Fibroblast of lung (primary cell): ENCODE data around the gene SERPINH1. TPM values are rescaled to one million over a fixed set of nuclear protein-coding genes. Genes with fewer than 3 reads are reported as not detected.

Source experiments
- DNase-seq, 2 donors: peaks; one replicate each; pipeline versions ENCODE4 v3.0.0 to v3.0.0-alpha.2; 2010; ENCODE audit warnings: low read depth in 2 of 2
- H2AFZ ChIP-seq: 2 replicates; pipeline ENCODE4 v1.5.1; 2012; ENCODE audit warnings: low read length, control low read depth, inconsistent platforms
- H3K27ac ChIP-seq: 2 replicates; pipeline ENCODE4 v1.5.1; 2011; ENCODE audit warnings: low read length, control low read depth; ENCODE audit not compliant: insufficient read depth
- H3K27me3 ChIP-seq: 2 replicates; pipeline ENCODE4 v1.5.1; 2011; ENCODE audit warnings: mild to moderate bottlenecking, low read length; ENCODE audit not compliant: control insufficient read depth, insufficient read depth
- H3K36me3 ChIP-seq: 2 replicates; pipeline ENCODE4 v1.5.1; 2011; ENCODE audit warnings: low read length; ENCODE audit not compliant: control insufficient read depth, insufficient read depth
- H3K4me1 ChIP-seq: 2 replicates; pipeline ENCODE4 v1.5.1; 2011; ENCODE audit warnings: low read length; ENCODE audit not compliant: control insufficient read depth, insufficient read depth; ENCODE audit errors: extremely low read depth
- H3K4me2 ChIP-seq: 2 replicates; pipeline ENCODE4 v1.5.1; 2011; ENCODE audit warnings: low read length, control low read depth; ENCODE audit not compliant: insufficient read depth; ENCODE audit errors: extremely low read depth
- H3K4me3 ChIP-seq, 4 experiments: fragments of 200-600 bp in 1 of 4; sonication (generic) in 1 of 4; replicated peaks in 1 of 4; 2 replicates each; pipeline ENCODE4 v1.5.1; 2011 to 2016; ENCODE audit warnings: low read length in 4 of 4, low read depth in 3 of 4, mild to moderate bottlenecking in 3 of 4, control low read depth in 2 of 4, inconsistent platforms in 1 of 4, mixed read lengths in 1 of 4; ENCODE audit not compliant: insufficient read depth in 1 of 4; ENCODE audit errors: control extremely low read depth in 1 of 4
- H3K79me2 ChIP-seq: 2 replicates; pipeline ENCODE4 v1.5.1; 2012; ENCODE audit warnings: mild to moderate bottlenecking, low read length, inconsistent platforms; ENCODE audit not compliant: control insufficient read depth, insufficient read depth
- H3K9ac ChIP-seq: 2 replicates; pipeline ENCODE4 v1.5.1; 2011; ENCODE audit warnings: mild to moderate bottlenecking, low read length, control low read depth; ENCODE audit not compliant: insufficient read depth
- H3K9me3 ChIP-seq: 2 replicates; pipeline ENCODE4 v1.5.1; 2012; ENCODE audit warnings: low read depth, low read length; ENCODE audit not compliant: control insufficient read depth, insufficient read depth
- H4K20me1 ChIP-seq: 2 replicates; pipeline ENCODE4 v1.5.1; 2011; ENCODE audit warnings: low read length; ENCODE audit not compliant: control insufficient read depth, insufficient read depth; ENCODE audit errors: extremely low read depth
- CTCF ChIP-seq, 2 donors: IDR thresholded peaks in 1 of 2; conservative IDR thresholded peaks in 1 of 2; 1 replicate in 1 of 2; 2 replicates in 1 of 2; pipeline ENCODE4 v1.5.1; 2011 to 2012; ENCODE audit warnings: low read length in 2 of 2, control low read depth in 1 of 2, inconsistent platforms in 1 of 2, low read depth in 1 of 2, mild to moderate bottlenecking in 1 of 2
- EZH2 ChIP-seq: IDR thresholded peaks from 2 replicates; pipeline ENCODE4 v1.5.1; 2012; ENCODE audit warnings: low read length, control low read depth, mild to moderate bottlenecking; ENCODE audit errors: missing control alignments
- polyA plus RNA-seq, 2 donors: library from polyadenylated mRNA; depleted of rRNA in 1 of 2; stranded (reverse) in 1 of 2; unstranded in 1 of 2; fragments of >200 nt; gene quantifications; 2 replicates each; pipeline ENCODE4 v1.2.1, GENCODE V29; 2011 to 2012; ENCODE audit warnings: missing spikeins in 1 of 2
- total RNA-seq: library from RNA; depleted of rRNA; stranded (reverse); fragments of >200 nt; gene quantifications from 2 replicates; pipeline ENCODE4 v1.2.1, GENCODE V29; 2014

The SERPINH1 gene
- total and polyA plus RNA-seq, 2 donors (not counting 1 experiment from before 2014, with no cell fraction given): 491 to 750 TPM

DNA sequence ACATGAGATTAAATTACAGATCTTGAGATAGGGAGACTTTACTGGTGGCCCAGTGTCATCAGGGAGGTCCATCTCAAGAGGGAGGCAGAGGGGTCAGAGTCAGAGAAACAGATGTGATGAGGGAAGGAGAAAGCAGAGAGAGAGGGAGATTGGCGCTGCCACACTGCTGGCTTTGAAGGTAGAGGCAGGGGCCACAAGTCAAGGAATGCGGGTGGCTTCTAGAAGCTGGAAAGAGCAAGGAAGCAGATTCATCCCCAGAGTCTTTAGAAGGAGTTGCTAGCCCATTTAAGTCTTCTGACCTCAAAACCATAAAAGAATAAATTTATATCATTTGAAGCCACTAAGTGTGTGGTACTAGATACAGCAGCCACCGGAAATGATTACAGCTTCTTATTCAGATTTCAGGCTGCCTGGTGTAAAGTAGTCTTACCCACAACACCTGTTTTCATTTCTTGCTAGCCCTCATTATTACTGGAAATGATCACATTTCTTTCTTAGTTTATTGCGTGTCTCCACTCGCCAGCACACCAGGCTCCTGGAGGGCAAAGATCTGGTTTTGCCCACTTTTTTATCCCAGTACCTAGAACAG is 12.6 kb upstream of the SERPINH1 start:
- Histone ChIP-seq H3K4me2 (no peak overlapping the region), H4K20me1 (no peaks in the 10 kb centered on the region), H3K27me3 (no peaks in the 10 kb centered on the region), H3K36me3 (no peaks in the 10 kb centered on the region), H2AFZ (no peak overlapping the region), H3K79me2 (no peaks in the 10 kb centered on the region), H3K9ac (no peak overlapping the region), H3K4me3 (no peak overlapping the region), H3K9me3 (no peaks in the 10 kb centered on the region), H3K4me1 (peaks cover 8% of the 10 kb centered on the region), H3K27ac (no peak overlapping the region)
- no peak for DNase-seq
- TF ChIP-seq CTCF (conservative IDR thresholded peaks at IDR 0.05 in 1 of 2, IDR thresholded peaks at IDR 0.05 in 1 of 2; ENCODE audit: low read depth in 1 of 2, low read length in 2 of 2) (no peak), EZH2 (no peak)

- Histone ChIP-seq H2AFZ (no peak overlapping the region), H3K4me2 (no peak overlapping the region), H4K20me1 (no peaks in the 10 kb centered on the region), H3K27ac (no peak overlapping the region), H3K36me3 (no peaks in the 10 kb centered on the region), H3K79me2 (no peaks in the 10 kb centered on the region), H3K9me3 (no peaks in the 10 kb centered on the region), H3K9ac (no peak overlapping the region), H3K4me3 (no peak overlapping the region), H3K27me3 (no peaks in the 10 kb centered on the region), H3K4me1 (peaks cover 27% of the 10 kb centered on the region)
- DNase-seq: no peak
- TF ChIP-seq EZH2 (no peak), CTCF (conservative IDR thresholded peaks at IDR 0.05 in 1 of 2, IDR thresholded peaks at IDR 0.05 in 1 of 2; ENCODE audit: low read depth in 1 of 2, low read length in 2 of 2) (no peak)
Observed at GRCh38 chr11:75553182-75553581, 8.9 kb upstream of the SERPINH1 start.

DNA sequence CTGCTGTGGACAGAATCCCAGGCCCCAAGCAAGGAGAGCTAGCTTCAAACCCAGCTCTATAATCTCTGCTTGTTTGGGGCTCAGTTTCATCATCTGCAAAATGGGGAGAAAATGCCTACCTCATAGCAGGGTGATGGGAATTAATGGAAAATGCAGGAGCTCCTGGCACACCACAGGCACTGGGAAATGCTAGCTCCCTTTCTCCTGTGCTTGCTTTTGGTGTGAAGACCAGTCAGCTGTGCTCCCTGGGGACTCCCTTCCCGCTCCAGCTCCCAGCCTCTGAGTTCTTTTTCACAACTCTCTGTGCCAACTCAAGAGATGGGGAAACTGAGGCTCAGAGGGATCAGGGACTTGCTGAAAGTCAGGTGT is 8.2 kb upstream of the SERPINH1 start:
- no peak overlapping the region for H3K9ac ChIP-seq
- H3K36me3 ChIP-seq: no peaks in the 10 kb centered on the region
- no peak overlapping the region for H2AFZ ChIP-seq
- no peaks in the 10 kb centered on the region for H3K27me3 ChIP-seq
- DNase-seq: no peak
- no peaks in the 10 kb centered on the region for H4K20me1 ChIP-seq
- peaks cover 34% of the 10 kb centered on the region for H3K4me1 ChIP-seq
- no peaks in the 10 kb centered on the region for H3K79me2 ChIP-seq
- H3K4me3 ChIP-seq: peak overlapping the region in 1 of 4 experiments; percentile 15
- H3K9me3 ChIP-seq: no peaks in the 10 kb centered on the region
- TF ChIP-seq EZH2 (no peak), CTCF (conservative IDR thresholded peaks at IDR 0.05 in 1 of 2, IDR thresholded peaks at IDR 0.05 in 1 of 2; ENCODE audit: low read depth in 1 of 2, low read length in 2 of 2) (no peak)
- peak overlapping the region; percentile 48 for H3K4me2 ChIP-seq
- H3K27ac ChIP-seq: no peak overlapping the region
